Fibroblast of the aortic adventitia (primary cell): ENCODE measurements around the gene VAC14. TPM values are rescaled to one million over a fixed set of nuclear protein-coding genes. Genes with fewer than 3 reads are reported as not detected.
"Not testable (repeated sequence)": the region's sequence is repeated elsewhere in the genome, so short reads cannot be mapped to it uniquely, and the experiment has no call there.

Source experiments
- DNase-seq: peaks from one replicate; pipeline ENCODE4 v3.0.0-alpha.2; 2010; ENCODE audit warnings: low read depth
- H3K4me3 ChIP-seq: 2 replicates; pipeline ENCODE4 v1.5.1; 2011; ENCODE audit warnings: low read depth, mild to moderate bottlenecking, control low read depth, low read length, moderate library complexity
- CTCF ChIP-seq: IDR thresholded peaks from 2 replicates; pipeline ENCODE4 v1.5.1; 2011; ENCODE audit warnings: mild to moderate bottlenecking, low read length, control low read depth, inconsistent platforms; ENCODE audit not compliant: insufficient read depth
- total RNA-seq: library from RNA; depleted of rRNA; stranded (reverse); fragments of >200 nt; gene quantifications from 2 replicates; pipeline ENCODE4 v1.2.3, GENCODE V29; 2012; ENCODE audit warnings: low replicate concordance

Gene VAC14
- 29.7 and 30.8 TPM in 2 replicates for total RNA-seq

GRCh38 chr16:70800781-70801480 lies at the start of gene VAC14:
Gene VAC14 (minus strand): TSS chr16:70801158. CDS start chr16:70800900, 258 bp downstream.
- peak; percentile 76 for DNase-seq
- H3K4me3 ChIP-seq: peak within 1 kb of the TSS; percentile 99
- TF ChIP-seq CTCF: no peak

- DNase-seq, H3K4me3 ChIP-seq: not testable (repeated sequence)
Measured at GRCh38 chr16:70823498-70824118, 22.6 kb upstream of the VAC14 start.

- H3K4me3 ChIP-seq, DNase-seq: not testable (repeated sequence)
Measured at GRCh38 chr16:70822734-70823133, 21.8 kb upstream of the VAC14 start.

- not testable (repeated sequence) for H3K4me3 ChIP-seq, DNase-seq
Measured at GRCh38 chr16:70818088-70818487, 17.1 kb upstream of the VAC14 start.

- H3K4me3 ChIP-seq: no peak overlapping the region
- no peak for DNase-seq
- TF ChIP-seq CTCF: no peak
Measured at GRCh38 chr16:70809392-70810060, 8.6 kb upstream of the VAC14 start.

GRCh38 chr16:70808371-70808770 lies 7.4 kb upstream of the VAC14 start:
- H3K4me3 ChIP-seq: no peak overlapping the region
- peak; percentile 8 for TF ChIP-seq CTCF
- DNase-seq: no peak

- H3K4me3 ChIP-seq: no peak overlapping the region
- no peak for TF ChIP-seq CTCF
- peak; percentile 49 for DNase-seq
Measured at GRCh38 chr16:70805787-70806186, 4.8 kb upstream of the VAC14 start.

- TF ChIP-seq CTCF: no peak
- no peak overlapping the region for H3K4me3 ChIP-seq
- no peak for DNase-seq
Measured at GRCh38 chr16:70805380-70805779, 4.4 kb upstream of the VAC14 start.
